Left ventricle myocardium inferior (tissue), 1 donor: ENCODE measurements around the gene NUDT1. TPM values are rescaled to one million over a fixed set of nuclear protein-coding genes. Genes with fewer than 3 reads are reported as not detected.

ENCODE experiments used
- DNase-seq: peaks from one replicate; pipeline ENCODE4 v3.0.0-alpha.2; 2020
- H3K27ac ChIP-seq: fragments of 200-600 bp; replicated peaks from 2 replicates; pipeline ENCODE4 v1.8.0; 2021
- H3K27me3 ChIP-seq: fragments of 200-600 bp; 2 replicates; pipeline ENCODE4 v1.8.0; 2021; ENCODE audit warnings: low read depth
- H3K36me3 ChIP-seq: fragments of 200-600 bp; 2 replicates; pipeline ENCODE4 v1.8.0; 2021
- H3K4me1 ChIP-seq: fragments of 200-600 bp; 2 replicates; pipeline ENCODE4 v1.8.0; 2021
- H3K4me3 ChIP-seq: fragments of 200-600 bp; 2 replicates; pipeline ENCODE4 v1.8.0; 2021; ENCODE audit warnings: mild to moderate bottlenecking, moderate library complexity
- H3K9me3 ChIP-seq: fragments of 200-600 bp; replicated peaks from 2 replicates; pipeline ENCODE4 v1.8.0; 2021
- intact Hi-C: fragments of 100-400 bp; cut with micrococcal nuclease; formaldehyde crosslinking; loops from one replicate; pipeline ENCODE4 v1.11.0; 2022
- total RNA-seq: library from RNA; stranded (reverse); fragmentation: NEBNext Ultra II Directional; extraction: Animal tissue kit (Norgen Biotek cat#: 25700); gene quantifications from one replicate; pipeline ENCODE4 v1.2.1, GENCODE V29; 2021
- TF ChIP-seq, protein P1 (sequence below): fragments of 200-600 bp; IDR thresholded peaks from 2 replicates; pipeline ENCODE4 v1.8.0; 2021; ENCODE audit warnings: antibody characterized with exemption, mild to moderate bottlenecking, borderline replicate concordance
- donor health status: DM: no; HTN: yes; CAD: no; lungs with severe emphysema.

The NUDT1 gene
- total RNA-seq, 1 donor from 2014 or later, result 12.5 TPM

DNA sequence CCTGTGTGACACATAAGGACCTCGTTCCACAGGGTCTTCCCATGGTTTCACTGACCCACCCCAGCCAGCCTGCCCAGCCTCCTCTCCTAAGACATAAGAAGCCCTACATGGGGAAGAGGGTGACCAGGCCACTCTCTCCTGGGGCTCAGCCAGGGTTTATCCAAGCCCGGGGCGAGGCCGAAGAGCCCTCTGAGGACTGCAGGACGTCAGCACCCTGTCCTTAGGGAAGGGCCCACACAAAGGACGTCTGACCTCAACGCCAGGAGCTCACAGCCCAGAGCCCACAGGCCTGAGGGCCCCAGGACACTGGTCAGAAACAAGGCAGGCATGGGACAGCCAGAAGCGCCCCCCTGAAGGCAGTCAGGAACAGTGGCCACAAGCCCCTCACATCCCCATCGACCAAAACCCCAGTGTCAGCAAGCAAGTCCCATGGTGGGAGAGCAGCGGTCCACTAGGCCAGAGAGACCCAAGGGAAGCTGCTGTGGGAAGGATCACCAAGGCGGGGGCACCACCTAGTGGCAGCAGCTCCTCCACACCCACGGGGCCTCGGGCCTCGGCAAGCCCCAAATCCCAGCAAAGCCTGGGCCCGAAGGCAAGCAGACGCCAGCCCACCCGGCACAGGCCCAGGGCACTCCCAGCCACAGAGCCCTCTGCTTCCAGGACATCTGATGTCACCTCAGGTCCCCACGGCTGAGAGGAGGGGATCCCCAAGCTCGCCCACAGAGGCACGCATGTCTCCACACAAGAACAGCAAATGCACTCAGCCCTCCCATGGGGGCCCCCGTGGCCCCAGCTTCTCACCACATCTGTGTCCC, 32.7 kb upstream of the NUDT1 start:
- Histone ChIP-seq H3K4me3 (no peak overlapping the region), H3K27ac (no peak overlapping the region), H3K36me3 (peaks cover 41% of the 10 kb centered on the region), H3K27me3 (no peaks in the 10 kb centered on the region), H3K4me1 (peaks cover 14% of the 10 kb centered on the region), H3K9me3 (no peaks in the 10 kb centered on the region)
- DNase-seq, result peak; percentile 72
- intact Hi-C loops, result no loop called here
- TF ChIP-seq, protein P1, sequence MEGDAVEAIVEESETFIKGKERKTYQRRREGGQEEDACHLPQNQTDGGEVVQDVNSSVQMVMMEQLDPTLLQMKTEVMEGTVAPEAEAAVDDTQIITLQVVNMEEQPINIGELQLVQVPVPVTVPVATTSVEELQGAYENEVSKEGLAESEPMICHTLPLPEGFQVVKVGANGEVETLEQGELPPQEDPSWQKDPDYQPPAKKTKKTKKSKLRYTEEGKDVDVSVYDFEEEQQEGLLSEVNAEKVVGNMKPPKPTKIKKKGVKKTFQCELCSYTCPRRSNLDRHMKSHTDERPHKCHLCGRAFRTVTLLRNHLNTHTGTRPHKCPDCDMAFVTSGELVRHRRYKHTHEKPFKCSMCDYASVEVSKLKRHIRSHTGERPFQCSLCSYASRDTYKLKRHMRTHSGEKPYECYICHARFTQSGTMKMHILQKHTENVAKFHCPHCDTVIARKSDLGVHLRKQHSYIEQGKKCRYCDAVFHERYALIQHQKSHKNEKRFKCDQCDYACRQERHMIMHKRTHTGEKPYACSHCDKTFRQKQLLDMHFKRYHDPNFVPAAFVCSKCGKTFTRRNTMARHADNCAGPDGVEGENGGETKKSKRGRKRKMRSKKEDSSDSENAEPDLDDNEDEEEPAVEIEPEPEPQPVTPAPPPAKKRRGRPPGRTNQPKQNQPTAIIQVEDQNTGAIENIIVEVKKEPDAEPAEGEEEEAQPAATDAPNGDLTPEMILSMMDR, result peak; percentile 84

DNA sequence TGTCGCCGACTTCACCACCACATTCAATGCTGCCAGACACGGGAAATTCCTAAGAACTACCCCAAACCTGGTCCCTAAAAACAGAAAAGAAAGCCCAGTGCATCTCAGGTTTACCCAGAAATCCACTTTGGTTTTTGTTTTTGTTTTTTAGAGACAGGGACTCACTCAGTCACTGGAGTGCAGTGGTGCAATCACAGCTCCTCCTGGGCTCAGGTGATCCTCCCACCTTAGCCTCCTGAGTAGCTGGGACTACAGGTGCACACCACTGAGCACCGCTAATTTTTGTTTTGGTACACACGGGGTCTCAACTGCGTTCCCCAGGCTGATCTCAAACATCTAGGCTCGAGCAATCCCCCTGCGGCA, 32.1 kb upstream of the NUDT1 start:
- peaks cover 43% of the 10 kb centered on the region for H3K36me3 ChIP-seq
- no peak overlapping the region for H3K4me3 ChIP-seq
- TF ChIP-seq, protein P1, result no peak
- H3K27ac ChIP-seq, result no peak overlapping the region
- no peak for DNase-seq
- H3K27me3 ChIP-seq, result no peaks in the 10 kb centered on the region
- H3K4me1 ChIP-seq, result peaks cover 20% of the 10 kb centered on the region
- H3K9me3 ChIP-seq, result no peaks in the 10 kb centered on the region
- intact Hi-C loops, result no loop called here

DNA sequence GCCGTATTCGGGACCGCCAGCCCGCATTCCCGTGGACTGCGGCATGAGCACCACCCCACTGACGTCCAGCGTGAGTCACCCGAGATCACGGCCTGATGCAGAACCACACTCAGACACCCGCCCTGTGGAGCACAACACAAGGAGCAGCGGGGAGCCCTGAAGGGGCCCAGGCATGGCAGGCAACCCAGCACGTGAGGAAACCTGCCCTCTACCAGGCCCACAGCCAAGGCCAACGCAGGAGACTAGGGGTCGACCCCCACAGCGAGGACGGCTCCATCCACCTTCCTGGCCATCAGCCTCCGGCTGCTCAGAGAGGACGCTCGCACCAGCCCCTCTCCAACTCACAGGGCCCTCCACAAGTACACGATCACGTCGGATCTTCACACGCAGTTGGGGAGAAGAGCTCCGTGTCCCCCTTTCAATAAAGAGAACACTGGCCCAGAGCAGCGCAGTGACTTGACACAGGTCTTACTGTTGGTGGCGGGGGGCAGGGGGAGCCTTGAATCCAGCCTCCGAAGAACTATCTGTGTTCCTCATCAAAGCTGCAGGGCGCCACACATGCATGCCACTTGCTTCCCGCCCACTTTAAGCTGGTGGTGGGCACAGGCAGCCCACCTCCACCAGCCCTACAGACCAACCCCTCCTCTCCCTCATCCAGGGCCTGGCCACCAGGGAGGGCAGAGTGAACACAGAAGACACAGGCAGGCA, 31.3 kb upstream of the NUDT1 start:
- Histone ChIP-seq H3K4me3 (no peak overlapping the region), H3K36me3 (peaks cover 51% of the 10 kb centered on the region), H3K27ac (no peak overlapping the region), H3K4me1 (peaks cover 27% of the 10 kb centered on the region), H3K9me3 (no peaks in the 10 kb centered on the region), H3K27me3 (no peaks in the 10 kb centered on the region)
- TF ChIP-seq, protein P1, result no peak
- intact Hi-C loops, result no loop called here
- no peak for DNase-seq

DNA sequence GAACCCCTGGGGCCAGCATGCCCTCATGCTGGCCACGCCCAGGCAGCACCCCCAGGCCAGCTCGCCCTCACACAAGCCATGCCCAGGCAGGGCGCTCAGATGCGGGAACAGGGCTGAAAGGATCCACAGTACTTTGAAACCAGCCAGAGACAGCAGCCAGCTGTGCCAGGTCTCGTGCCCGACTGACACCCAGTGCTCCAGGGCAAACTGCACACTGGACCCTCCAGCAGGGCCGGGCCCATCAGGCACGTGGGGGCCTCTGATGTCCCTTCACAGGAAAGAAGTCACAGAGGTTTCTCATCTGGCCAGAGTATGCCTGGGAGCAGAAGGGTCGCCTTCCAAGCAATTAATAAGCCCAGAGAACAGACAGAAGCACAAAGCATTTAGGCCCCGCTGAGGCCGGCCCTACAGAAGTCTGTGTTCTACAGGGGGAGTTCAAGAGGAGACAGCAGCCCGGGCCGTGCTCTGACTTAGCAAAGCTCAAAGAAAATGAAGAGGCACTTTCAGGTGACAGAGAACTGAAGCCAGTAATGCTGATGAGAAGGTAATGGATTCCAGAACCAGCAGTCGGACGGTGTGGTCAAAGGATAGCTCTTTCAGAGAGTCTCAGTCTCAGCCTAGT, 30.7 kb upstream of the NUDT1 start:
- H3K4me3 ChIP-seq, result no peak overlapping the region
- peaks cover 31% of the 10 kb centered on the region for H3K4me1 ChIP-seq
- intact Hi-C loops, result no loop called here
- no peaks in the 10 kb centered on the region for H3K27me3 ChIP-seq
- H3K27ac ChIP-seq, result no peak overlapping the region
- no peaks in the 10 kb centered on the region for H3K9me3 ChIP-seq
- TF ChIP-seq, protein P1, result no peak
- DNase-seq, result no peak
- peaks cover 57% of the 10 kb centered on the region for H3K36me3 ChIP-seq

DNA sequence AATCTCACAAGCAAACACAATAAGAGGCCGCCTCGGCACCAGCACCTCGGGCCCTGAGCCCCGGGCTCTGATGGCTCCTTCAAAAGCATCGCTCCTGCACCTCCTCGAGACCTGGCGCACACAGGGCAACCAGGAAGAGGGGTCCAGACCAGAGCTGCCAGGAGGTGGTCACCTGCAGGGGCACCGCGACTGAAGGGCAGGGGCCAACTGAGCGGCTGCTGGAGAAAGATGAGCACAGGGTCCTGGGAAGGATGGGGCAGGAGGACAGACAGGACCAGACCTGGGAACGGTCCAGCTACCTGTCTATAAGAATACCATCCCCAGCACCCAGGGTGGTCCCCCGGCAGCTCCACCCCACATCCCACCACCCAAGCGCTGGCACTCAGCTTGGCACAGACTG, 30.1 kb upstream of the NUDT1 start:
- no peaks in the 10 kb centered on the region for H3K27me3 ChIP-seq
- no peak overlapping the region for H3K27ac ChIP-seq
- H3K9me3 ChIP-seq, result no peaks in the 10 kb centered on the region
- no peak for DNase-seq
- peaks cover 63% of the 10 kb centered on the region for H3K36me3 ChIP-seq
- TF ChIP-seq, protein P1, result no peak
- H3K4me3 ChIP-seq, result no peak overlapping the region
- intact Hi-C loops, result no loop called here
- H3K4me1 ChIP-seq, result peaks cover 31% of the 10 kb centered on the region
